AG04449 (cell line): ENCODE measurements around the gene ST3GAL6.

Experiments used
- CTCF ChIA-PET: fragments of 350-600 bp; formaldehyde crosslinking; extraction: SDS; loops from one replicate; lab custom pipeline; 2021; ENCODE audit warnings: antibody characterized with exemption; lab: Yijun Ruan, JAX
- POLR2A ChIA-PET: fragments of 400-600, 350-600 bp; formaldehyde crosslinking; extraction: SDS; loops from one replicate; lab custom pipeline; 2020; ENCODE audit warnings: antibody characterized with exemption, inconsistent platforms; lab: Yijun Ruan, JAX
- DNase-seq: peaks from one replicate; pipeline ENCODE4 v3.0.0-alpha.2; 2010; ENCODE audit warnings: low read depth, low spot score
- H3K4me3 ChIP-seq: 2 replicates; pipeline ENCODE4 v1.5.1; 2011; ENCODE audit warnings: low read depth, mild to moderate bottlenecking, control low read depth, low read length
- CTCF ChIP-seq: IDR thresholded peaks from one replicate; pipeline ENCODE4 v1.5.1; 2011; ENCODE audit warnings: mild to moderate bottlenecking, moderate library complexity, low read length, control low read depth, inconsistent platforms; ENCODE audit not compliant: insufficient read depth; ENCODE audit errors: missing control alignments

ST3GAL6 gene

GRCh38 chr3:98763076-98763475 lies at the start of gene ST3GAL6:
Gene ST3GAL6 (plus strand): TSS chr3:98763340. CDS start chr3:98768441, 5,101 bp downstream.
- TF ChIP-seq CTCF = no peak
- no peak within 1 kb of the TSS for H3K4me3 ChIP-seq
- ChIA-PET POLR2A (no interaction called here), CTCF (no interaction called here)
- no peak for DNase-seq

GRCh38 chr3:98713984-98714383 lies 49.2 kb upstream of the ST3GAL6 start:
- CTCF ChIA-PET = no interaction called here
- no peak overlapping the region for H3K4me3 ChIP-seq
- no peak for TF ChIP-seq CTCF
- DNase-seq = no peak
- POLR2A ChIA-PET = no interaction called here

GRCh38 chr3:98717584-98717983 lies 45.6 kb upstream of the ST3GAL6 start:
- POLR2A ChIA-PET = interaction anchor here (0.6 kb wide), 1 partner anchor 413 kb away, joined by 3 read pairs; no protein-coding TSS in a partner anchor
- H3K4me3 ChIP-seq = no peak overlapping the region
- CTCF ChIA-PET = interaction anchor here (1.4 kb wide), 1 partner anchor 14 kb away, joined by 3 read pairs; no protein-coding TSS in a partner anchor
- TF ChIP-seq CTCF = no peak
- DNase-seq = no peak

- CTCF ChIA-PET = no interaction called here
- DNase-seq = no peak
- H3K4me3 ChIP-seq = no peak overlapping the region
- POLR2A ChIA-PET = no interaction called here
- TF ChIP-seq CTCF = no peak
Measured at GRCh38 chr3:98718730-98719129, 44.4 kb upstream of the ST3GAL6 start.

GRCh38 chr3:98721776-98722175 lies 41.4 kb upstream of the ST3GAL6 start:
- ChIA-PET CTCF (interaction anchor here (0.8 to 1.6 kb wide), 4 partner anchors 12 to 130 kb away, joined by 3 to 5 read pairs (median 4); no protein-coding TSS in a partner anchor), POLR2A (interaction anchor here (0.6 kb wide), 1 partner anchor 57 kb away, joined by 3 read pairs; no protein-coding TSS in a partner anchor)
- no peak for DNase-seq
- H3K4me3 ChIP-seq = no peak overlapping the region
- no peak for TF ChIP-seq CTCF

- no peak for DNase-seq
- CTCF ChIA-PET = interaction anchor here (0.8 to 1.6 kb wide), 4 partner anchors 11 to 131 kb away, joined by 3 to 5 read pairs (median 4); no protein-coding TSS in a partner anchor
- no peak for TF ChIP-seq CTCF
- POLR2A ChIA-PET = no interaction called here
- H3K4me3 ChIP-seq = no peak overlapping the region
Measured at GRCh38 chr3:98722389-98722788, 40.8 kb upstream of the ST3GAL6 start.
